GM13976 (cell line): ENCODE data around the gene WDR1.
A peak's percentile ranks its signal among the peaks of the same experiment; 100 is the strongest.

Experiments
- DNase-seq: peaks from one replicate; pipeline ENCODE4 v3.0.0; 2012; ENCODE audit warnings: low spot score
- in situ Hi-C: fragments of 300-500 bp; cut with MboI; formaldehyde crosslinking; loops from one replicate; pipeline ENCODE4 v1.12.0; 2022; ENCODE audit warnings: low sequenced_read_pairs, mixed read lengths, inconsistent platforms; ENCODE audit not compliant: unreplicated experiment
- TF ChIP-seq, protein P1 (sequence below): IDR thresholded peaks from 2 replicates; pipeline ENCODE4 v1.5.1; 2012; ENCODE audit warnings: borderline replicate concordance, mild to moderate bottlenecking; ENCODE audit not compliant: insufficient read depth; ENCODE audit errors: extremely low read depth, missing control alignments, control extremely low read depth

Gene WDR1

DNA sequence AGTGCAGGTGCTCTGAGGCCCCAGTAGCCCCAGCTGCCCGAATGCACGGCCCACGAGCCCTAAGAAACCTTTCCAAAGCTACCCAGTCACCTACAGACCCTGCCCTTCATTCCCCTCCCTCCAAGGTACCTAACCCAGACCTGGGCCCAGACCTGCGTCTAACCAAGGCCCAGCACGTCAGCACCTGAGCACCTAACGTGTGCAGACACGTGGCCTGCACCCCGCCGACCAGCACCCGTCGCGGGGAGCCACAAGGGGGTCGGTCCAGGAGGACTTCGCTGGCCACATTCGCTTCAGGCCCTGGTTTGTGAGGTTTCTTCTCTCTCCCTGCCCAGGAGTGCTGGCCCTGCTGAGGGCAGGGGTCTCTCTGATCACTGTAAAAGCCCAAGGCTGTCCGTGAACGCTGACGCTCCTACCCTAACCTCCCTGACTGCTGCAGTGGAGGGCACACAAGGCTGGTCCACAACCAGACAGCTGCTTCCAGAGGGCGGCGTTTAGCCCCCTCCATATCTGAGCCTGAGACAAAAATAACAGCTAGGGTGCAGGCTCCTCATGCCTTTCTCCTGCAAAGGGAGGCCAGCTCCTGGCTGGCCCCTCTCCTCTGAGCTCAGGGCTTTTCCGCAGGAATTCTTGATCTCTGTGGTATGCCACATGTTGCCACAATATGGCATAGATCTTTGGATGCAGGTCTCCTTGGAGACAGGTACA lies 31.8 kb downstream of the WDR1 start:
- TF ChIP-seq, protein P1, sequence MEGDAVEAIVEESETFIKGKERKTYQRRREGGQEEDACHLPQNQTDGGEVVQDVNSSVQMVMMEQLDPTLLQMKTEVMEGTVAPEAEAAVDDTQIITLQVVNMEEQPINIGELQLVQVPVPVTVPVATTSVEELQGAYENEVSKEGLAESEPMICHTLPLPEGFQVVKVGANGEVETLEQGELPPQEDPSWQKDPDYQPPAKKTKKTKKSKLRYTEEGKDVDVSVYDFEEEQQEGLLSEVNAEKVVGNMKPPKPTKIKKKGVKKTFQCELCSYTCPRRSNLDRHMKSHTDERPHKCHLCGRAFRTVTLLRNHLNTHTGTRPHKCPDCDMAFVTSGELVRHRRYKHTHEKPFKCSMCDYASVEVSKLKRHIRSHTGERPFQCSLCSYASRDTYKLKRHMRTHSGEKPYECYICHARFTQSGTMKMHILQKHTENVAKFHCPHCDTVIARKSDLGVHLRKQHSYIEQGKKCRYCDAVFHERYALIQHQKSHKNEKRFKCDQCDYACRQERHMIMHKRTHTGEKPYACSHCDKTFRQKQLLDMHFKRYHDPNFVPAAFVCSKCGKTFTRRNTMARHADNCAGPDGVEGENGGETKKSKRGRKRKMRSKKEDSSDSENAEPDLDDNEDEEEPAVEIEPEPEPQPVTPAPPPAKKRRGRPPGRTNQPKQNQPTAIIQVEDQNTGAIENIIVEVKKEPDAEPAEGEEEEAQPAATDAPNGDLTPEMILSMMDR = no peak
- in situ Hi-C loops = no loop called here
- DNase-seq = no peak

DNA sequence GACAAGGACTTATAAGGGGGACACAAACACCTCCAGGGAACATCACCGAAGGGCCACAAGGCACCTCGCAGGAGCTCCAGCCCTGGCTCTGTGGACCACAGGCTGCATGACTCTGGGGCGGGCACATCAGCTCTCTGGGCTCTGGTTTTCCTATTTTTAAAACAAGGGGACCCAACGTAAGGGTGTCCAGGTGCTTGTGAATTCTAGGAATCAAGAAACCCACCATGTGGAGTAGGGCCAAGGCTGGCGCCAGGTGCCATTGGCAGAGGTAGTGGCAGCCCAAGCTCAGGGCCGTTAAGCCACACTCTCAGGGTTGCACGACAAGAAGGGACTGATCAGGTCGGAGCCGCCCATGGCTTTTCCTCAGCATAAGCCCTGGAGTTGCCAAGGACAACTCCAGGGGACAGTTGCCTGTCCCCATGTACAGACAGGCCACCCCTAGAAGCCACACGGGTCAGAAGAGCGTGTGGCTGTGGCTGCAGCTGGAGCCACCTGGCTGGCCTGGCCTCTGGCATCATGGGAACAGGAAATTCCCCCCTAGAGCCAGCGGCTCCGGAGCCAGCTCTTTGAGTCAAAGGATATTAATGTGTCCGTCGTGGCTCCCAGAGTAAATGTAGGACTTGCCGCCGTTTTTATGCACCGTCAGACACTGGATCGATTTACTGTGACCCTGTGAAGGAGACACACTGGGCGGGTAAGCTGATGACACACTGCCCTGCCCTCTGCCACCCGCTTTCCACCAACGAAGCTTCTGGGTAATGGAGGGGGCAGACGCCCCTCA lies 32.5 kb downstream of the WDR1 start:
- no peak for DNase-seq
- in situ Hi-C loops = no loop called here
- TF ChIP-seq, protein P1 = no peak

DNA sequence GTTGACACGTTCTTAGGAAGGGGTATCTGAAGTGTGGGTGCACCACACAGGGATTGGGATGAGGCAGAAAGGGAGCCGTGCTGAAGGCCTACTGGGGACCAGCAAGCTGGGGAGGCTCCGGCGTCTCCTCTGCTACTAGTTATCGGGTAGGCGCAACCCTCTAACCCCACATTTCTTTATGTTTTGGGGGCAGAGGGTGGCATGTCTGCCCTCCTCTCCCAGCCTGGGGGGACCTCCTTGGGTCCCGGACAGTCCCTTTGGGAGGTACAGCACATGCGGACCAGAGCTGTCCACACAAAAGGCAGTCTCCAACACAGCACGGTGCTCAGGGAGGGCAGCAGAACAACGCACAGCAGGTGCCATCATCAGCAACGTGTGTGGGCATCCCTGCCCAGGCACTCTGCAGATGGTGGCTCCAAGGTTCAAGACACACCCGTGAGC lies 33.2 kb downstream of the WDR1 start:
- TF ChIP-seq, protein P1 = no peak
- in situ Hi-C loops = no loop called here
- DNase-seq = no peak

DNA sequence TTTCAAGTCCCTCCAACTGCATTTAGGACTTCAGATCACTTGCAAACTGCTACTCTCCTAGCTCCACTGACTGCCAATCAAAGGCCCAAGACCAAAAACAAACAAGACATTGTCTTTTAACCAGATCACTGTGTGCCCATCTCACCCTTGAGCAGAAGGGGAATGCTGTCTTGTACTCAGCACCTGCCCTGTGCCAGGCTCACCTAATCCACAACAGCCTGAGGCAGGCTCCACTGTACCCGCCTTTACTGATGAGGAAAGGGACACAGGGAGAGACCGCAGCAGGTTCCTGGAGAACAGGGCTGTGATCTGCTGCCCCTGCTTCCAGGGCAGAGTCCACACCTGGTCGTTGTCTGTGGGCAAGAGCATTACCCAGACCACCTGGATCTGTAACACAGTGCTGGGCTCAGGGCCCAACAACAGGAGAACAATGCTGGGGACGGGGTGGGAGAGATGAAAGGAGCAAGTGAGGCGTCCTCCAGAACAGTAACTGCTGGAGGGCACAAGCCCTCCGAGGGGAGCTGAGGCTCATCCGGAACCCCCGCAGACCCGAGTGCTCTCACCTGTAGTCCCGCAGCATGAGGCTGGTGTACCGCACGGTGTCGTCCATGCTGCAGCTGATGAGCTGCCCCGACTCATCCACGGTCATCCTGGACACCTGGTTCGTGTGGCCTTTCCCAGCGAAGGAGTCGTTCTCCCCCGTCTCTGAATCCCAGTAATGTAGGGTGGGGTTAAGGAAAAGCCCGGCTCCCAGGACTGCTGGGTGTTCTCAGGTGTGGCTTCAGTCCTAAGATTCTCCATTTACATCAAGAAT lies 33.9 kb downstream of the WDR1 start:
- TF ChIP-seq, protein P1 = no peak
- peak; percentile 23 for DNase-seq
- in situ Hi-C loops = no loop called here

DNA sequence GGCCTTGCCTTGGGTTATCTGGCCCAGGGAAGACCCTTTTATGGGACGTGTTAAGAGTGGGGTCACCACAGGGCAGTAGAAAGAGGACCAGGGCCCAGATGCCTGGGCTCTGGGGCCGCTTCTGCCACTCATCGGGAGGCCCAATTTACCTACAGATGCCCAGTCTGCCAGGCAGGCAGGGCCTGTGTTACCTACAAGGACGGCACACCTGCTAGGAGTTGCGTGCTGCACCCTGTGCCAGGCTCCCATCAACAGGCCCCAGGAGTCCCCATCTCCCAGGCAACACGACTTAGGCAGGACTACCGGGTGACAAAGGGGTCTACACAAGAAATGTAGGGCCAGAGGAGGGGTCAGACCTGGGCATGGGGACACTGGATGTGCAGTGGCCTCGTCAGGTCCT lies 34.6 kb downstream of the WDR1 start:
- in situ Hi-C loops = no loop called here

DNA sequence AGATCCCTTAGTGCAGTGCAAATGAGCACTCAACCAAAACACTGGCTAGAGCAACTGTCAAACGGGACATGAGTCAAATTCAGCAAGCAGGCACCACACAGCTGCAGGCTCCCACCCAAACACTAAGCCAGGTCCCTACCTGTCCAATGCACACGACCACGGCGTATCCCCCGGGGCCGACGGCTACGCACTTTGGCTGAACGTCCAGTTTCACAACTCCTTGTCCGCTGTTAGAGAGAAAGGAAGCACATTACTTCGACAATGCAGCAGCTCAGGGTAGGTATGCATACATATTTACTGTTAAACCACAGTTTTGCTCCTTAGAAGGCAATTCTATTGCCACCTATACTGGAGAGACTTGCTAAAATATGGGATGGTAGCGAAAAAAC lies 35.4 kb downstream of the WDR1 start:
- in situ Hi-C loops = no loop called here
- DNase-seq = peak; percentile 20
- TF ChIP-seq, protein P1 = no peak

More for the DNA sequence above, 34.6 kb downstream of the WDR1 start:
- DNase-seq = peak; percentile 22
- TF ChIP-seq, protein P1 = no peak
